GM23248 (cell line): ENCODE measurements around the gene PIRT.

Source experiments
- EZH2 ChIP-seq: fragments of 200-600 bp; sonication (generic); IDR thresholded peaks from 2 replicates; pipeline ENCODE4 v1.6.1; 2018; ENCODE audit warnings: antibody characterized with exemption, mild to moderate bottlenecking; ENCODE audit not compliant: insufficient read depth, poor library complexity, severe bottlenecking
- EZH2phosphoT487 ChIP-seq: fragments of 200-600 bp; sonication (generic); IDR thresholded peaks from 2 replicates; pipeline ENCODE4 v1.6.1; 2018; ENCODE audit warnings: antibody characterized with exemption, moderate library complexity, mild to moderate bottlenecking, low read depth; ENCODE audit not compliant: insufficient read depth

DNA sequence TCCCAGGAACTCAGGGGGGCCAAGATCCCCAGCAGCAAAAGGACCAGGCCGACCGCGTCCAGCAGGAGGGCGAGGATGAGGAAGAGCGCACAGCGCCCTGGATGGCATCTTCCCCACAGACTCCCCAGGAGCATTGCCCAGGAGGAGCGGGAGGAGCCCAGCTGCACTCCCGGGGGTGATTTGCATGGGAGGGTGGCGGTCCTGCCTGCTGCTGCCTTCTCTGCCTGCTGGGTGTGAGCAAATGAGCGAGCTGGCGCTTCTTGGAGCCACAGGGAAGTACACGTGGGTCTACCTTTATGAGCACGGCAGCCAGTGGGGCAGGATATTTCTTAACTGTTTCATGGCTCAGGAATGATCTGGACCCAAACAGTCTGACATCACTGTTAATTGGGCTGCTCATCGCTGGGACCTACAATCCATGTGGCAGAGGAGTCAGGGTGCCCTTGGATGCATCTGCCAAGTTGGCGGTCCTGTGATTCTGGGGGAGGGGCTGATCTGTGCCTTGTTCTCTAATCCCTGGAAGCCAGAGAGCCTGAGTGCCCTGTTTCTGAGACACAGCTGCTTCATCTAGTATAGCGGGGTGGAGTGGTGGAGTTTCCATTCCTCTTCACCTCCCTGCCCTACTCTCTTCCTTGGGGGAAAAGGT, 33.9 kb downstream of the PIRT start, which contains the start of gene TMEM238L:
- no peak for TF ChIP-seq EZH2
- TF ChIP-seq EZH2phosphoT487: no peak
